NT2/D1 (cell line): ENCODE measurements around the gene PEPD.

Experiments
- DNase-seq: peaks from one replicate; pipeline ENCODE4 v3.0.0-alpha.2; 2011; ENCODE audit warnings: low read depth, low spot score
- H3K27me3 ChIP-seq: 2 replicates; pipeline ENCODE4 v1.6.0; 2011; ENCODE audit warnings: mild to moderate bottlenecking; ENCODE audit not compliant: insufficient read length, insufficient read depth
- H3K36me3 ChIP-seq: 2 replicates; pipeline ENCODE4 v1.6.1; 2011; ENCODE audit warnings: mild to moderate bottlenecking, low read length, mixed read lengths; ENCODE audit not compliant: insufficient read depth, insufficient read length
- H3K4me1 ChIP-seq: 2 replicates; pipeline ENCODE4 v1.5.1; 2011; ENCODE audit not compliant: insufficient read depth, insufficient read length
- H3K4me3 ChIP-seq: 2 replicates; pipeline ENCODE4 v1.5.1; 2011; ENCODE audit warnings: low read depth; ENCODE audit not compliant: insufficient read length
- H3K9ac ChIP-seq: 2 replicates; pipeline ENCODE4 v1.6.0; 2011; ENCODE audit warnings: low read depth; ENCODE audit not compliant: insufficient read length
- H3K9me3 ChIP-seq: 2 replicates; pipeline ENCODE4 v1.5.1; 2011; ENCODE audit warnings: mild to moderate bottlenecking, low read length; ENCODE audit not compliant: insufficient read depth
- SUZ12 ChIP-seq: IDR thresholded peaks from 2 replicates; pipeline ENCODE4 v1.6.1; 2011; ENCODE audit not compliant: insufficient read length, insufficient read depth; ENCODE audit errors: extremely low read depth
- YY1 ChIP-seq: IDR thresholded peaks from 2 replicates; pipeline ENCODE4 v1.6.1; 2011; ENCODE audit not compliant: insufficient read length, insufficient read depth
- ZNF274 ChIP-seq: IDR thresholded peaks from 2 replicates; pipeline ENCODE4 v1.6.1; 2011; ENCODE audit warnings: mild to moderate bottlenecking, low read depth, low read length

The PEPD gene

GRCh38 chr19:33458807-33459206 is 62.8 kb downstream of the PEPD start:
- Histone ChIP-seq H3K36me3 (peaks cover 27% of the 10 kb centered on the region), H3K9me3 (no peaks in the 10 kb centered on the region), H3K4me3 (no peak overlapping the region), H3K27me3 (no peaks in the 10 kb centered on the region), H3K9ac (no peak overlapping the region), H3K4me1 (peaks cover 4% of the 10 kb centered on the region)
- DNase-seq = no peak
- TF ChIP-seq ZNF274 (no peak), SUZ12 (no peak), YY1 (no peak)

GRCh38 chr19:33458171-33458633 is 63.4 kb downstream of the PEPD start:
- TF ChIP-seq SUZ12 = no peak
- no peak for TF ChIP-seq ZNF274
- TF ChIP-seq YY1 = no peak
- H3K9me3 ChIP-seq = no peaks in the 10 kb centered on the region
- peaks cover 4% of the 10 kb centered on the region for H3K4me1 ChIP-seq
- peaks cover 22% of the 10 kb centered on the region for H3K36me3 ChIP-seq
- no peak overlapping the region for H3K4me3 ChIP-seq
- no peaks in the 10 kb centered on the region for H3K27me3 ChIP-seq
- H3K9ac ChIP-seq = no peak overlapping the region
- DNase-seq = no peak

GRCh38 chr19:33456845-33457220 is 64.8 kb downstream of the PEPD start:
- no peak for TF ChIP-seq ZNF274
- no peak for TF ChIP-seq YY1
- no peak for TF ChIP-seq SUZ12
- Histone ChIP-seq H3K4me1 (peaks cover 4% of the 10 kb centered on the region), H3K4me3 (no peak overlapping the region), H3K36me3 (peaks cover 18% of the 10 kb centered on the region), H3K27me3 (no peaks in the 10 kb centered on the region), H3K9me3 (no peaks in the 10 kb centered on the region), H3K9ac (no peak overlapping the region)
- no peak for DNase-seq

- Histone ChIP-seq H3K4me3 (no peak overlapping the region), H3K4me1 (peaks cover 4% of the 10 kb centered on the region), H3K36me3 (peaks cover 14% of the 10 kb centered on the region), H3K27me3 (no peaks in the 10 kb centered on the region), H3K9me3 (no peaks in the 10 kb centered on the region), H3K9ac (no peak overlapping the region)
- DNase-seq = no peak
- no peak for TF ChIP-seq SUZ12
Observed at GRCh38 chr19:33456076-33456844, 65.3 kb downstream of the PEPD start.

GRCh38 chr19:33453265-33453664 is 68.3 kb downstream of the PEPD start:
- TF ChIP-seq YY1 (no peak), SUZ12 (no peak), ZNF274 (no peak)
- no peak overlapping the region for H3K9ac ChIP-seq
- no peak for DNase-seq
- H3K4me3 ChIP-seq = no peak overlapping the region
- H3K9me3 ChIP-seq = no peaks in the 10 kb centered on the region
- no peaks in the 10 kb centered on the region for H3K27me3 ChIP-seq
- H3K36me3 ChIP-seq = peaks cover 9% of the 10 kb centered on the region
- H3K4me1 ChIP-seq = peaks cover 4% of the 10 kb centered on the region

- no peaks in the 10 kb centered on the region for H3K4me1 ChIP-seq
- H3K4me3 ChIP-seq = no peak overlapping the region
- no peak for DNase-seq
- H3K9ac ChIP-seq = no peak overlapping the region
- TF ChIP-seq SUZ12 = no peak
- no peak for TF ChIP-seq YY1
- TF ChIP-seq ZNF274 = no peak
- H3K27me3 ChIP-seq = no peaks in the 10 kb centered on the region
- H3K9me3 ChIP-seq = no peaks in the 10 kb centered on the region
- peaks cover 3% of the 10 kb centered on the region for H3K36me3 ChIP-seq
Observed at GRCh38 chr19:33450689-33451088, 70.9 kb downstream of the PEPD start.

GRCh38 chr19:33449799-33450198 is 71.8 kb downstream of the PEPD start:
- H3K36me3 ChIP-seq = peaks cover 5% of the 10 kb centered on the region
- TF ChIP-seq SUZ12 (no peak), ZNF274 (no peak), YY1 (no peak)
- no peak for DNase-seq

More at GRCh38 chr19:33449799-33450198, 71.8 kb downstream of the PEPD start:
- H3K4me1 ChIP-seq = no peaks in the 10 kb centered on the region
- no peak overlapping the region for H3K4me3 ChIP-seq
- no peak overlapping the region for H3K9ac ChIP-seq
- no peaks in the 10 kb centered on the region for H3K27me3 ChIP-seq
- H3K9me3 ChIP-seq = no peaks in the 10 kb centered on the region
